Transverse colon (tissue), 4 donors: Measurements from ENCODE around the gene TRIP12. TPM values are rescaled to one million over a fixed set of nuclear protein-coding genes. Genes with fewer than 3 reads are reported as not detected.

Source experiments
- DNase-seq: peaks from one replicate; pipeline ENCODE4 v3.0.0-alpha.2; 2019
- H3K27ac ChIP-seq, 4 donors: fragments of 200-600 bp; sonication (generic); 2 replicates each; pipeline ENCODE4 v1.5.1; 2016 to 2018; ENCODE audit warnings: inconsistent platforms in 4 of 4
- H3K27me3 ChIP-seq: fragments of 200-600 bp; sonication (generic); 2 replicates; pipeline ENCODE4 v1.5.1; 2017; ENCODE audit warnings: inconsistent platforms
- H3K36me3 ChIP-seq, 4 donors: fragments of 200-600 bp; sonication (generic); 2 replicates each; pipeline ENCODE4 v1.5.1; 2017 to 2019; ENCODE audit warnings: inconsistent platforms in 4 of 4
- H3K4me1 ChIP-seq, 4 donors: fragments of 200-600 bp; sonication (generic); 2 replicates each; pipeline ENCODE4 v1.5.1; 2017 to 2020; ENCODE audit warnings: inconsistent platforms in 4 of 4
- H3K4me3 ChIP-seq, 4 donors: fragments of 200-600 bp; sonication (generic); 1 replicate in 1 of 4; 2 replicates in 3 of 4; pipeline versions ENCODE4 v1.5.1 to v1.6.1; 2017 to 2019; ENCODE audit warnings: inconsistent platforms in 4 of 4
- H3K9me3 ChIP-seq, 2 donors: fragments of 200-600 bp; sonication (generic); 2 replicates each; pipeline ENCODE4 v1.5.1; 2017 to 2019; ENCODE audit warnings: inconsistent platforms in 2 of 2
- EP300 ChIP-seq: sonication (generic); formaldehyde crosslinking; IDR thresholded peaks from one replicate; pipeline ENCODE4 v1.6.1; 2017; ENCODE audit warnings: antibody characterized with exemption, low read depth
- POLR2A ChIP-seq: fragments of 450-650 bp; IDR thresholded peaks from one replicate; pipeline ENCODE4 v1.6.1; 2016; ENCODE audit warnings: antibody characterized with exemption, mild to moderate bottlenecking, moderate library complexity
- POLR2AphosphoS5 ChIP-seq, 3 donors: sonication (generic); formaldehyde crosslinking; IDR thresholded peaks; one replicate each; pipeline ENCODE4 v1.6.1; 2016; ENCODE audit warnings: antibody characterized with exemption in 3 of 3
- WGBS, 2 donors: methylation state at CpG; one replicate each; pipeline ENCODE4 v1.1.5; 2018; ENCODE audit warnings: low coverage in 1 of 2; 5-methylcytosine and 5-hydroxymethylcytosine counted together
- in situ Hi-C, 4 donors: fragments of 200-750 bp; cut with MboI; loops; one replicate each; pipeline versions ENCODE4 v1.15.0 to v1.15.1; 2017; ENCODE audit warnings: low sequenced_read_pairs in 3 of 4, low pct_ligation_motif_present in 1 of 4, low pct_unique_long_range_greater_than_20kb in 1 of 4
- intact Hi-C: fragments of 100-400 bp; cut with DNase I; formaldehyde crosslinking; loops from one replicate; pipeline ENCODE4 v1.15.1; 2023; ENCODE audit warnings: low total_unique reads
- total RNA-seq, 4 donors: library from RNA; depleted of rRNA; stranded (reverse); fragments of >200 nt; gene quantifications; one replicate each; pipeline ENCODE4 v1.1.0, GENCODE V29; 2016
- TF ChIP-seq, protein P1 (sequence below), 5 experiments: fragments of 200-600 bp in 3 of 5; fragments of 450-650 bp in 2 of 5; sonication (generic) in 3 of 5; IDR thresholded peaks; 1 replicate in 2 of 5; 2 replicates in 3 of 5; pipeline ENCODE4 v1.5.1; 2016 to 2017; ENCODE audit warnings: antibody characterized with exemption in 5 of 5, inconsistent platforms in 3 of 5, mild to moderate bottlenecking in 2 of 5, moderate library complexity in 1 of 5

TRIP12 gene
- total RNA-seq, 4 donors from 2014 or later = 143 to 238 (median 158) TPM

DNA sequence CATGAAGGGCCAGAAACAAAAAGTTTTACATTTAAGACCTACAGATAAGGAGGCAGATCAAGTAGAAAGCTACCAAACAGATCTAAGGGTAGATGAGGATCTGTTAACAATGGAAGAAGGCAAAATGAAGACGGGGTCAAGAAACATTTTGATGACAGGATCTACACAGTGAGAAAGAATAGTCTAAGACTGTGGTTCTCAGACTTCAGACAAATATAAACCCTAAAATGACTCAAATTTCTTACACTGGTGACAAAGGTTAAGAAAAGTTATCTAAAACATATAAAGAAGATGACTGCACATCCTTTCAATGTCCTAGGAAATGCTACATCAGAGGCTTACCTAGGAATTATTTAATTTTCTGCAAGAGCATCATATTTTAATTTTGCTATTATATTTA is 34.4 kb downstream of the TRIP12 start:
- intact Hi-C loops (no loop called here), in situ Hi-C loops (no loop called here)
- Histone ChIP-seq H3K4me3 (no peak overlapping the region), H3K27ac (no peak overlapping the region), H3K9me3 (no peaks in the 10 kb centered on the region), H3K27me3 (no peaks in the 10 kb centered on the region), H3K36me3 (no peaks in the 10 kb centered on the region), H3K4me1 (peaks cover 0 to 13% (median 0%) of the 10 kb centered on the region in 4 donors)
- no peak for DNase-seq
- no peak for TF ChIP-seq EP300
- TF ChIP-seq POLR2A = no peak
- 69 to 83% methylated on average over 1 of the region's 1 CpG for WGBS, 2 donors

DNA sequence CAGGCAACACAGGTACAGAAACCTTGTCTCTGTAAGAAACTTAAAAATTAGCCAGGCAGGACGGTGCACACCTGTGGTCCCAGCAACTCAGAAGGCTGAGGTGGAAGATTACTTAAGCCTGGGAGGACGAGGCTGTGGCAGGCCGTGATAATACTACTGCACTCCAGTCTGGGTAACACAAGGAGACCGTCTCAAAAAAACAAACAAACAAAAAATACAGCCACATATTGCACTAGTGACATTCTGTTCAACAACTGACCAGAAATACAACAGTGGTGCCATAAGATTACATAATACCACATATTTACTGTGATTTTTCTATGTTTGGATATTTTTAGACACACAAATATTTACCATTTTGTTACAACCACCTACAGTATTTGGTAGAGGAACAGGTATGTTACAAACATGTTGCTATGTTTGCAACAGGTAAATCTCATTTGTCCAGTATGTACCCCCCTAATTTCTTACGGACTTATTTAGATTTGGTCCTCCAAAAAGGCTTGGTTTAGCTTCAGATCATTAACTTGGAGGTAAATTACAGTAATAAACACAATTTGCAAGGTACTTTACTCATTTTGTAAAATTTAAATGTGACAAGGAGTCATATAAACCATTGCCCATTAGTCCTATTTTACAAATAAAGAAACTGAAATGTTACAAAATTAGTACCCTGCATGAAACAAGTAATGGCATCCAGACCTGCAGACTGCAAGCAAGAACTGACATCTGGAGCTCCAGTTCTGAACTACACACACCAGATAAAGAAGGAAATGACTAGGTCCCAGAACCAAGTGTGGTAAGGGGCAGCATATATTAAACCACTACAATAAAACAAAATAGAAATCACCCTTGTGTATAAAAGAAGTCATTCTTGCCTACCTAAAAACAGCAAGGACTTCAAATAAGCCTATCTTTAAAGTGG is 36.8 kb downstream of the TRIP12 start:
- intact Hi-C loops (no loop called here), in situ Hi-C loops (no loop called here)
- 79 to 88% methylated on average over 4 to 5 of the region's 5 CpGs for WGBS, 2 donors
- Histone ChIP-seq H3K4me3 (no peak overlapping the region), H3K27me3 (no peaks in the 10 kb centered on the region), H3K4me1 (peaks cover 0 to 13% (median 0%) of the 10 kb centered on the region in 4 donors), H3K9me3 (no peaks in the 10 kb centered on the region), H3K27ac (no peak overlapping the region), H3K36me3 (peaks cover 0 to 9% (median 0%) of the 10 kb centered on the region in 4 donors)
- TF ChIP-seq EP300 = no peak
- no peak for TF ChIP-seq POLR2A
- DNase-seq = no peak

DNA sequence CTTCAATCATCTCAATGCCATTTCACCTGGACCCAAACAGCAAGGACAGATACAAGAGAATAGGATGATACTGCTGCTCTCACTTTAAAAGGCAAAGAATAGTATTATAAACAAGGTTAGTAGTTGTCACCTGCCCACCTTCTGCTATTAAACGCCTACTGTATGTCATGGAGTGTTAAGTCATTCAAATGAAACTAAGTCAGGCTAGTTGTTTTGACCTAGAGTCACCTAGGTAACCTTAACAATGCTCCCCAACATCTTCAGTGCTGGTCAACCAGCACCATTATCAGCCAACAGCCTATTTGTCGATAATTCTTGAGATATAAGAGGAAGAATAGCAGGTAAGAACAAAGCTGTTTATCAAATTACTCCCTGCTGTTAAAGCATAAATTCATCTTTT is 39.2 kb downstream of the TRIP12 start:
- WGBS, 2 donors = 46 to 72% methylated on average over 2 of the region's 2 CpGs
- no peaks in the 10 kb centered on the region for H3K9me3 ChIP-seq
- in situ Hi-C loops (no loop called here), intact Hi-C loops (no loop called here)
- H3K27me3 ChIP-seq = no peaks in the 10 kb centered on the region
- H3K4me1 ChIP-seq = peaks cover 0 to 5% (median 0%) of the 10 kb centered on the region in 4 donors
- no peak overlapping the region for H3K4me3 ChIP-seq
- TF ChIP-seq POLR2A (no peak), EP300 (no peak)
- DNase-seq = no peak
- no peak overlapping the region for H3K27ac ChIP-seq
- peaks cover 0 to 30% (median 7%) of the 10 kb centered on the region in 4 donors for H3K36me3 ChIP-seq

DNA sequence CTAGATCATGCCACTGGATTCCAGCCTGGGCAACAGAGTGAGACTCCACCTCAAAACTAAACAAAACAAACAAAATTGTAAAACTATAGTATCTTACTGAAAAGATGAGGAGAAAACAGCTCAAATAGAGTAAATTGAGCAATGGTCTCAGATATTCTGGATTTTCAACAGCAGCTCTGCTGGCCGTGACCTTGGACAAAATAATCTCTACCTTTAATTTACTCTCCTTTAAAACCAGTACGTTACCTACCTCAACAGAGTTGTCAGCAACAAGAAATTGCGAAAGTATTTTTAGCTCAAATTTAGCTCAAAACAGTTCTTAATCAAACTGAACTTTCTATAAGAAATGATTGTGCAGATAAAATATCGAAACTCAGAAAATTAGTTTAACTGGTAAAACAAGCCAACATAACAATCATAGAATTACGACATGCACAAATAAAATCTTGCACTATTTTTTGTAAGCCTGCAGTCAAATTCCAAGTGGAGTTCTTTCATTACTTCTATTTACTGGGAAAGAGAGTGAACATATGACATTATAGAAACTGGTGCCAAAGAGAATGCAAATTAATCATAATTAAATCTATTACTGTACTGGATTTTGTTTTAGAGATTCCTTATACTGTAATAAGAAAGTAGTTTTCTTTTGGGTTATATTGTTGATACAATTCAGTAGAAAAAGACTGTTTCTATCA is 40.8 kb downstream of the TRIP12 start:
- no peak for TF ChIP-seq EP300
- TF ChIP-seq, protein P1, sequence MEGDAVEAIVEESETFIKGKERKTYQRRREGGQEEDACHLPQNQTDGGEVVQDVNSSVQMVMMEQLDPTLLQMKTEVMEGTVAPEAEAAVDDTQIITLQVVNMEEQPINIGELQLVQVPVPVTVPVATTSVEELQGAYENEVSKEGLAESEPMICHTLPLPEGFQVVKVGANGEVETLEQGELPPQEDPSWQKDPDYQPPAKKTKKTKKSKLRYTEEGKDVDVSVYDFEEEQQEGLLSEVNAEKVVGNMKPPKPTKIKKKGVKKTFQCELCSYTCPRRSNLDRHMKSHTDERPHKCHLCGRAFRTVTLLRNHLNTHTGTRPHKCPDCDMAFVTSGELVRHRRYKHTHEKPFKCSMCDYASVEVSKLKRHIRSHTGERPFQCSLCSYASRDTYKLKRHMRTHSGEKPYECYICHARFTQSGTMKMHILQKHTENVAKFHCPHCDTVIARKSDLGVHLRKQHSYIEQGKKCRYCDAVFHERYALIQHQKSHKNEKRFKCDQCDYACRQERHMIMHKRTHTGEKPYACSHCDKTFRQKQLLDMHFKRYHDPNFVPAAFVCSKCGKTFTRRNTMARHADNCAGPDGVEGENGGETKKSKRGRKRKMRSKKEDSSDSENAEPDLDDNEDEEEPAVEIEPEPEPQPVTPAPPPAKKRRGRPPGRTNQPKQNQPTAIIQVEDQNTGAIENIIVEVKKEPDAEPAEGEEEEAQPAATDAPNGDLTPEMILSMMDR (IDR thresholded peaks at IDR 0.05) = no peak
- no peak for TF ChIP-seq POLR2AphosphoS5 (IDR thresholded peaks at IDR 0.05)
- TF ChIP-seq POLR2A = no peak
- Histone ChIP-seq H3K4me1 (peaks cover 0 to 4% (median 0%) of the 10 kb centered on the region in 4 donors), H3K27ac (no peak overlapping the region), H3K27me3 (no peaks in the 10 kb centered on the region), H3K4me3 (no peak overlapping the region), H3K36me3 (peaks cover 0 to 39% (median 8%) of the 10 kb centered on the region in 4 donors), H3K9me3 (no peaks in the 10 kb centered on the region)
- intact Hi-C loops (no loop called here), in situ Hi-C loops (no loop called here)
- 91 to 93% methylated on average over 5 of the region's 5 CpGs for WGBS, 2 donors
- DNase-seq = no peak

DNA sequence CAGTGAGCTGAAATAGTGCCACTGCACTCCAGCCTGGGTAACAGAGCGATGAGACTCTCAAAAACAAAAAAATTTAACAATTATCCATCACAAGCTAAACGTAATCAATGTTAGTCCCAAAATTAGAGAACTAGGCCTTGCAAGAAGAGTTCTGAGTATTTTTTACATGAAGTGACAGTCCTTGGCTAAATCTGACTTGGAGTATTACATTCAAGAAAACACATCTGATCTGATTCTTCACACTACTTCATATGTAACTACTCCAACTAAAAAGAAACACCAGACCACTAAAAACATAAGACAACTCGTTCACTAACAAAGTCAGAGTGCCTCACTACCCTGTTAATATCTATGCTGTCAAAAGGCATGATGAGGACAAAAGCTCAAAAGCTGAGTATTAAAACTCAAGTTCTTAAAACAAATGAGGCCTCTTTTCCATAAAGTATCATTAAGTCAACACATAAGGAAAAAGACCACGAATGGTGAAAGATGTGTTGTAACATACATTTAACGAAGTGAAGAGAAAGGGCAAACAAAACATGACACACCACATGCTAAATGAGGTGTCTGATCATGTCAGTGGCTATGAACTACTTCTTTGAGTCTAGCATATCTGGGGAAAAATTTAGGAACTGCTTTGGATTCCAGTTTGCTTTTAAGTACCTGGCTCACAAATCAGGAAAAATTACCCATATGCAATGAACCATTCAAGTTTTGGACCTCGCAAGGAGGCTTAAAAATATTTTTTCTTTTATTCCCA is 42.4 kb downstream of the TRIP12 start:
- no peak for DNase-seq
- Histone ChIP-seq H3K27ac (no peak overlapping the region), H3K4me1 (peaks cover 0 to under 1% (median 0%) of the 10 kb centered on the region in 4 donors), H3K27me3 (no peaks in the 10 kb centered on the region), H3K9me3 (no peaks in the 10 kb centered on the region), H3K36me3 (peaks cover 0 to 39% (median 8%) of the 10 kb centered on the region in 4 donors), H3K4me3 (no peak overlapping the region)
- in situ Hi-C loops (no loop called here), intact Hi-C loops (no loop called here)
- TF ChIP-seq POLR2AphosphoS5 (IDR thresholded peaks at IDR 0.05) = no peak
- TF ChIP-seq, protein P1 (IDR thresholded peaks at IDR 0.05) = no peak
- no peak for TF ChIP-seq EP300
- TF ChIP-seq POLR2A = no peak
- WGBS, 2 donors = 89 to 98% methylated on average over 5 to 6 of the region's 6 CpGs
